ENCODE results near the gene TBX3.

The TBX3 gene

GRCh38 chr12:114678718-114679117, 5.3 kb downstream of the TBX3 start:
- peaks cover 9 to 100% (median 61%) of the 10 kb centered on the region in 5 experiments for H3K27me3 ChIP-seq (replicated peaks in 2 of 5; ENCODE audit: control insufficient read depth in 4 of 5, insufficient read depth in 5 of 5, low read length in 4 of 5)
- WGBS (ENCODE audit: insufficient coverage): no CpG with 5 or more reads among the region's 2 CpGs
- H3K4me3 ChIP-seq (ENCODE audit: control insufficient read depth in 1 of 7, extremely low read depth in 1 of 7, insufficient read depth in 4 of 7, low read depth in 2 of 7, low read length in 6 of 7): no peak overlapping the region
- H3K27ac ChIP-seq (ENCODE audit: insufficient read depth in 1 of 2, low read depth in 1 of 2, low read length in 2 of 2, poor library complexity in 1 of 2, severe bottlenecking in 2 of 2): no peak overlapping the region
- POLR2A ChIA-PET: no interaction called here
- CTCF ChIA-PET: interaction anchor here (1.0 kb wide), 1 partner anchor 10 kb away, joined by 3 read pairs; no protein-coding TSS in a partner anchor
- no peak for DNase-seq
- peaks cover 0 to 11% (median 3%) of the 10 kb centered on the region in 4 experiments for H3K4me1 ChIP-seq (ENCODE audit: control extremely low read depth in 1 of 4, control insufficient read depth in 4 of 4, insufficient read depth in 4 of 4, low read length in 3 of 4)
- peaks cover 0 to 10% (median 3%) of the 10 kb centered on the region in 5 experiments for H3K9me3 ChIP-seq (ENCODE audit: control extremely low read depth in 1 of 5, control insufficient read depth in 4 of 5, insufficient read depth in 2 of 5, low read depth in 1 of 5, low read length in 4 of 5)
- no peaks in the 10 kb centered on the region for H3K36me3 ChIP-seq (ENCODE audit: control insufficient read depth in 4 of 4, insufficient read depth in 4 of 4, low read length in 3 of 4)

- no CpG with 5 or more reads among the region's 2 CpGs for WGBS (ENCODE audit: insufficient coverage)
- no peak overlapping the region for H3K4me3 ChIP-seq (ENCODE audit: control insufficient read depth in 1 of 7, extremely low read depth in 1 of 7, insufficient read depth in 4 of 7, low read depth in 2 of 7, low read length in 6 of 7)
- no peak for DNase-seq
- peaks cover 0 to 9% (median 3%) of the 10 kb centered on the region in 5 experiments for H3K9me3 ChIP-seq (ENCODE audit: control extremely low read depth in 1 of 5, control insufficient read depth in 4 of 5, insufficient read depth in 2 of 5, low read depth in 1 of 5, low read length in 4 of 5)
- H3K4me1 ChIP-seq (ENCODE audit: control extremely low read depth in 1 of 4, control insufficient read depth in 4 of 4, insufficient read depth in 4 of 4, low read length in 3 of 4): peaks cover 0 to 4% (median 0%) of the 10 kb centered on the region in 4 experiments
- H3K36me3 ChIP-seq (ENCODE audit: control insufficient read depth in 4 of 4, insufficient read depth in 4 of 4, low read length in 3 of 4): no peaks in the 10 kb centered on the region
- H3K27me3 ChIP-seq (replicated peaks in 2 of 5; ENCODE audit: control insufficient read depth in 4 of 5, insufficient read depth in 5 of 5, low read length in 4 of 5): peaks cover 9 to 100% (median 63%) of the 10 kb centered on the region in 5 experiments
- POLR2A ChIA-PET: no interaction called here
- H3K27ac ChIP-seq (ENCODE audit: insufficient read depth in 1 of 2, low read depth in 1 of 2, low read length in 2 of 2, poor library complexity in 1 of 2, severe bottlenecking in 2 of 2): no peak overlapping the region
- CTCF ChIA-PET: no interaction called here
Observed at GRCh38 chr12:114678028-114678427, 5.9 kb downstream of the TBX3 start.

GRCh38 chr12:114676142-114676741, 7.7 kb downstream of the TBX3 start:
- CTCF ChIA-PET: interaction anchor here (1.2 kb wide), 2 partner anchors 14 to 1076 kb away, joined by 3 read pairs; no protein-coding TSS in a partner anchor
- DNase-seq: no peak
- Histone ChIP-seq H3K9me3 (ENCODE audit: control extremely low read depth in 1 of 5, control insufficient read depth in 4 of 5, insufficient read depth in 2 of 5, low read depth in 1 of 5, low read length in 4 of 5) (peaks cover 0 to 6% (median 3%) of the 10 kb centered on the region in 5 experiments), H3K27me3 (replicated peaks in 2 of 5; ENCODE audit: control insufficient read depth in 4 of 5, insufficient read depth in 5 of 5, low read length in 4 of 5) (peaks cover 8 to 100% (median 67%) of the 10 kb centered on the region in 5 experiments), H3K27ac (ENCODE audit: insufficient read depth in 1 of 2, low read depth in 1 of 2, low read length in 2 of 2, poor library complexity in 1 of 2, severe bottlenecking in 2 of 2) (no peak overlapping the region), H3K4me1 (ENCODE audit: control extremely low read depth in 1 of 4, control insufficient read depth in 4 of 4, insufficient read depth in 4 of 4, low read length in 3 of 4) (peaks cover 0 to 4% (median 0%) of the 10 kb centered on the region in 4 experiments), H3K4me3 (ENCODE audit: control insufficient read depth in 1 of 7, extremely low read depth in 1 of 7, insufficient read depth in 4 of 7, low read depth in 2 of 7, low read length in 6 of 7) (no peak overlapping the region), H3K36me3 (ENCODE audit: control insufficient read depth in 4 of 4, insufficient read depth in 4 of 4, low read length in 3 of 4) (no peaks in the 10 kb centered on the region)
- POLR2A ChIA-PET: no interaction called here
- 58% methylated on average over 4 of the region's 6 CpGs for WGBS (ENCODE audit: insufficient coverage)

DNA sequence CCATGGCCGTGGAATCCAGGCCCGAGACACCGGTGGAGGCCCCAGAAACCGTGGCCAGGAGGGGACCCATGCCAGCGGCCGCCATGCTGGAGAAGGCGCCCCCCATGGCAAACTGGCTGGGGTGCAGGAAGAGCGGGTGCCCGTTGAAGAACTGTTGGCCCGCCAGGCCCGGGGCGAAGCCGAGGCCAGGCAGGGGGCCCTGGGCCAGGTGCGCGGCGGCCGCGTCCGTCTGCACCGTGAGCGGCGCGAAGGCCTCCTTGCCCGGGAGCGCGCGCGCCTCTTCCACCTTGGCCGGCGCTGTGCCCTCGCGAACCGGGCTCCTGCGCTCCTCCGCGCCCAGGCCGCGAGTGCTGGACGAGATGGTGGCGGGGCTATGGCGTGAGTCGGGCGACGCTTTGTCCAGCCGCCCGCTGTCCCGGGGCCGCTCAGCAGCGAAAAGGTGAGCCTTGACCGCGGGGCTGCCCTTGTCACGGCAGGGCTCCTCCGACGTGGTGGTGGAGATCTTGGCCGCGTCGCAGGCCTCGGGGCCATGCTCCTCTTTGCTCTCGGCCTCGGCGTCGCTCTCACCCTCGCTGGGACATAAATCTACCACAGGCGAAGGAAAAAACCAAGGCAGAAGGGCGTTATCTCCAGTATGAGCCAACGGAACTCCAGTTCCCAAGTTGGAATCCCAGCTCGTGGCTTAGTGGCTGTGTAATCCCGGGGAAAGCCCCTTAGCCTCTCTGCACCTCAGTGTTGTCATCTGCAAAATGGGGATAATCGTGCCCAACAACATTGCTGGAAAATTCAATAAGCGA, 9.5 kb downstream of the TBX3 start:
- ChIA-PET POLR2A (no interaction called here), CTCF (interaction anchor here (1.4 kb wide), 1 partner anchor 10 kb away, joined by 7 read pairs; no protein-coding TSS in a partner anchor)
- WGBS (ENCODE audit: insufficient coverage): 46% methylated on average over 58 of the region's 70 CpGs
- H3K27ac ChIP-seq (ENCODE audit: insufficient read depth in 1 of 2, low read depth in 1 of 2, low read length in 2 of 2, poor library complexity in 1 of 2, severe bottlenecking in 2 of 2): no peak overlapping the region
- DNase-seq: no peak
- no peak overlapping the region for H3K4me3 ChIP-seq (ENCODE audit: control insufficient read depth in 1 of 7, extremely low read depth in 1 of 7, insufficient read depth in 4 of 7, low read depth in 2 of 7, low read length in 6 of 7)
- peaks cover 0 to 3% (median 0%) of the 10 kb centered on the region in 5 experiments for H3K9me3 ChIP-seq (ENCODE audit: control extremely low read depth in 1 of 5, control insufficient read depth in 4 of 5, insufficient read depth in 2 of 5, low read depth in 1 of 5, low read length in 4 of 5)
- H3K36me3 ChIP-seq (ENCODE audit: control insufficient read depth in 4 of 4, insufficient read depth in 4 of 4, low read length in 3 of 4): no peaks in the 10 kb centered on the region
- peaks cover 19 to 100% (median 68%) of the 10 kb centered on the region in 5 experiments for H3K27me3 ChIP-seq (replicated peaks in 2 of 5; ENCODE audit: control insufficient read depth in 4 of 5, insufficient read depth in 5 of 5, low read length in 4 of 5)
- peaks cover 0 to 4% (median 0%) of the 10 kb centered on the region in 4 experiments for H3K4me1 ChIP-seq (ENCODE audit: control extremely low read depth in 1 of 4, control insufficient read depth in 4 of 4, insufficient read depth in 4 of 4, low read length in 3 of 4)

- Histone ChIP-seq H3K9me3 (ENCODE audit: control extremely low read depth in 1 of 5, control insufficient read depth in 4 of 5, insufficient read depth in 2 of 5, low read depth in 1 of 5, low read length in 4 of 5) (peaks cover 0 to 3% (median 0%) of the 10 kb centered on the region in 5 experiments), H3K4me1 (ENCODE audit: control extremely low read depth in 1 of 4, control insufficient read depth in 4 of 4, insufficient read depth in 4 of 4, low read length in 3 of 4) (peaks cover 0 to 4% (median 0%) of the 10 kb centered on the region in 4 experiments), H3K27me3 (replicated peaks in 2 of 5; ENCODE audit: control insufficient read depth in 4 of 5, insufficient read depth in 5 of 5, low read length in 4 of 5) (peaks cover 19 to 100% (median 65%) of the 10 kb centered on the region in 5 experiments), H3K36me3 (ENCODE audit: control insufficient read depth in 4 of 4, insufficient read depth in 4 of 4, low read length in 3 of 4) (no peaks in the 10 kb centered on the region), H3K4me3 (ENCODE audit: control insufficient read depth in 1 of 7, extremely low read depth in 1 of 7, insufficient read depth in 4 of 7, low read depth in 2 of 7, low read length in 6 of 7) (no peak overlapping the region), H3K27ac (ENCODE audit: insufficient read depth in 1 of 2, low read depth in 1 of 2, low read length in 2 of 2, poor library complexity in 1 of 2, severe bottlenecking in 2 of 2) (no peak overlapping the region)
- CTCF ChIA-PET: no interaction called here
- WGBS (ENCODE audit: insufficient coverage): 81% methylated on average over 11 of the region's 12 CpGs
- DNase-seq: no peak
- POLR2A ChIA-PET: no interaction called here
Observed at GRCh38 chr12:114673901-114674250, 10.1 kb downstream of the TBX3 start.

DNA sequence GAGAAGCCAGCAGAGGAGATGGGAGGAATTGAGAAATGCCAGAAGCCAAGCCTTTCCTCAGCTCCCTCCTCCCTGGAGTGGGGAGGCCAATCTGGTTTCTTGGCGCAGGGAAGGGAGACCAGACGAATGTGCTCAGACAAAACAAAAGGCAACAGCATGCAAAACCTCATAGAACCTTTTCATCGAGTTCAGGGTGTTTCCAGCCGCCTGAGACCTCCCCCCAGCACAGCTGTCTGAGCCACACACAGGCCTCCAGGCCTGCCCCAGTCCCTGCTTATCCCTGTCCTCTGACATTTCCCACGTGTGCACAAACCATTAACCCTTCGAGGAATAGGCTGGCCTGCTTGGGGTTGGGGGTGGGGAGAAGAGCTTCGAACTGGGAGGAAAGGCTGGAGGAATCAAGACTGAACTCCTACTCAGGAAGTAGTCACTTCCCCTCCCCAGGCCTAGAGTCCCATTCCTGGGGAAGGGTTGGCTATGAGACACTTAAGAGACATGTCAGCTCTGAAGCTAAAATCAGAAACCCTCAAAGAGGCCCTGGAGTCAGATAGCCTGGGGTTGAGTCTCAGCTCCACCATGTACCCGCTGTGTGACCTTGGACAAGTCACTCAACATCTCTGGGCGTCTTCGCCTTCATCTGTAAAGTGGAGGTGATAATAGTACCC, 10.7 kb downstream of the TBX3 start:
- H3K36me3 ChIP-seq (ENCODE audit: control insufficient read depth in 4 of 4, insufficient read depth in 4 of 4, low read length in 3 of 4): no peaks in the 10 kb centered on the region
- 45% methylated on average over 5 of the region's 10 CpGs for WGBS (ENCODE audit: insufficient coverage)
- H3K27ac ChIP-seq (ENCODE audit: insufficient read depth in 1 of 2, low read depth in 1 of 2, low read length in 2 of 2, poor library complexity in 1 of 2, severe bottlenecking in 2 of 2): no peak overlapping the region
- POLR2A ChIA-PET: no interaction called here
- H3K4me1 ChIP-seq (ENCODE audit: control extremely low read depth in 1 of 4, control insufficient read depth in 4 of 4, insufficient read depth in 4 of 4, low read length in 3 of 4): peaks cover 0 to 7% (median 1%) of the 10 kb centered on the region in 4 experiments
- CTCF ChIA-PET: no interaction called here
- H3K9me3 ChIP-seq (ENCODE audit: control extremely low read depth in 1 of 5, control insufficient read depth in 4 of 5, insufficient read depth in 2 of 5, low read depth in 1 of 5, low read length in 4 of 5): peaks cover 0 to 3% (median 0%) of the 10 kb centered on the region in 5 experiments
- no peak for DNase-seq
- H3K4me3 ChIP-seq (ENCODE audit: control insufficient read depth in 1 of 7, extremely low read depth in 1 of 7, insufficient read depth in 4 of 7, low read depth in 2 of 7, low read length in 6 of 7): no peak overlapping the region
- H3K27me3 ChIP-seq (replicated peaks in 2 of 5; ENCODE audit: control insufficient read depth in 4 of 5, insufficient read depth in 5 of 5, low read length in 4 of 5): peaks cover 17 to 99% (median 62%) of the 10 kb centered on the region in 5 experiments

Measured in common myeloid progenitor, CD34-positive (primary cell).